BLaER1 treated with 17β-estradiol and CSF1 and Interleukin-3, amounts not matched to agents 10 nM and 100 nM (cell line): ENCODE measurements around the gene ATF6.

ENCODE experiments used
- H3K27ac ChIP-seq, 11 experiments: shearing (Covaris generic); formaldehyde crosslinking; 2 replicates each; pipeline ENCODE4 v1.8.1; 2022
- H3K27me3 ChIP-seq, 11 experiments: shearing (Covaris generic); formaldehyde crosslinking; 2 replicates each; pipeline ENCODE4 v1.8.1; 2022
- H3K36me3 ChIP-seq, 11 experiments: shearing (Covaris generic); formaldehyde crosslinking; 2 replicates each; pipeline ENCODE4 v1.8.1; 2022
- H3K4me1 ChIP-seq, 10 experiments: shearing (Covaris generic); formaldehyde crosslinking; 2 replicates each; pipeline ENCODE4 v1.8.1; 2022
- H3K4me2 ChIP-seq, 11 experiments: shearing (Covaris generic); formaldehyde crosslinking; 2 replicates each; pipeline ENCODE4 v1.8.1; 2022
- H3K4me3 ChIP-seq, 10 experiments: shearing (Covaris generic); formaldehyde crosslinking; 2 replicates each; pipeline ENCODE4 v1.8.1; 2022
- H3K9ac ChIP-seq, 11 experiments: shearing (Covaris generic); formaldehyde crosslinking; 2 replicates each; pipeline ENCODE4 v1.8.1; 2022
- H3K9me3 ChIP-seq, 11 experiments: shearing (Covaris generic); formaldehyde crosslinking; replicated peaks in 1 of 11; 2 replicates each; pipeline ENCODE4 v1.8.1; 2022
- H4K20me1 ChIP-seq, 11 experiments: shearing (Covaris generic); formaldehyde crosslinking; 2 replicates each; pipeline ENCODE4 v1.8.1; 2022
- Cebpa-rat ChIP-seq, 11 experiments: shearing (Covaris generic); IDR thresholded peaks; 2 replicates each; pipeline ENCODE4 v1.8.1; 2022

The ATF6 gene

DNA sequence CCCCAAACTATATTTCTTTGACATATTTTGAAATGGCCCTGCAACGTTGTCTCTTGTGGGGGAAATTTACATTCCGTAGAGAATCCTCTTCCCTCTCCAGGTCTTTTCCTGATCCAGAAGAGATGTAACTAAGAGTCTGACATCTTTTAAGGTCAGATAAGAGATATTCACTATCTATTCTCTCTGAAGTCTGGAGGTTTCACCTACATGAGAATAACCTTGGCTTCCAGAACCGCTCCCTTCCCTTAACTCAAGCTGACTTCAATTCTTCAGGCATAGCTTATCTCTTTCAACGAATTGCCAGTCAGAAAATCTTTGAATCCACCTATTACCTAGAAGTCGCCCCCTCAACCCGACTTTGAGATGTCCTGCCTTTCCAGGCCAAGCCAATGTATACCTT, 34.9 kb upstream of the ATF6 start:
- H3K4me3 ChIP-seq = no peak overlapping the region
- H3K4me2 ChIP-seq = no peak overlapping the region
- peaks cover 11 to 24% (median 13%) of the 10 kb centered on the region in 10 experiments; a peak in 19 of 20 replicates for H3K4me1 ChIP-seq
- TF ChIP-seq Cebpa-rat (IDR thresholded peaks at IDR 0.05) = no peak
- no peaks in the 10 kb centered on the region for H3K36me3 ChIP-seq
- peaks cover 0 to 22% (median 0%) of the 10 kb centered on the region in 11 experiments; a peak in 4 of 22 replicates for H4K20me1 ChIP-seq
- H3K27ac ChIP-seq = no peak overlapping the region
- H3K9ac ChIP-seq = no peak overlapping the region
- H3K9me3 ChIP-seq = no peaks in the 10 kb centered on the region
- peaks cover 0 to 100% (median 0%) of the 10 kb centered on the region in 11 experiments; a peak in 11 of 22 replicates for H3K27me3 ChIP-seq

DNA sequence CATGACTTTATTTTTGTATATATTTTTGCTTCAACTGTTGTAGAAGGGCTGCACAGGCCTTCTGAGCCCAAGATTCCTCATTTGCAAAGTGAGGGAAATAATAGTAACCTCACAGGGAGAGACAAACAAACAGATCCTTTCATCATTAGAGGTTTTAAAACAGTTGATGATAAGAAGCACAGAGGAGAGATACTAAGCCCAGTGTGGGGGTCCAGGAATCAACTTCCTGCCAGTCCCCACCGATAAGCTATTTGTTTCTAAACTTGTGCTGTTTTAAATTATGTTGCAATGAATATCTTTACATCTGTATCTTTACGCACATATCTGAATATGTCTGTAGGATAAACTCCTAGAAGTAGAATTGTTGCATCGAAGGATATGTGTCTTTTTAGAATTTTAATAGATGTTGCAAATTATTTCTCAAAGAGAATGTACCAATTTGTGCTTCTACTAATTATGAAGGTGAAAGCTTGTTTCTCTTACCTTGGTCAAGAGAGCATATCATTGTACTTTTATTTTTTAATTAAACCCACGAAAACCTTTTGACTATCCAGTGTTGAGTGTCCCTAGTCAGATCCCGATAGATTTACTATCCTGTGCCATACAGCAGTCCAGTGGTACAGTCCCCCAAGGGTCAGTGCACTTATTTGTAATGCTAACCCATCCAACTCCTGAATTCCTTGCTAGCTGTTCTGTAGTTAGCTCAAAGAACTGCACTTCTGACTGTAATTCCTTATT, 34.0 kb upstream of the ATF6 start:
- Histone ChIP-seq H3K4me1 (peaks cover 5 to 17% (median 9%) of the 10 kb centered on the region in 10 experiments; a peak in 19 of 20 replicates), H4K20me1 (peaks cover 0 to 15% (median 0%) of the 10 kb centered on the region in 11 experiments; a peak in 4 of 22 replicates), H3K9ac (no peak overlapping the region), H3K27me3 (peaks cover 0 to 100% (median 0%) of the 10 kb centered on the region in 11 experiments; a peak in 11 of 22 replicates), H3K36me3 (no peaks in the 10 kb centered on the region), H3K4me3 (no peak overlapping the region), H3K27ac (no peak overlapping the region), H3K4me2 (no peak overlapping the region), H3K9me3 (no peaks in the 10 kb centered on the region)
- TF ChIP-seq Cebpa-rat (IDR thresholded peaks at IDR 0.05) = no peak

DNA sequence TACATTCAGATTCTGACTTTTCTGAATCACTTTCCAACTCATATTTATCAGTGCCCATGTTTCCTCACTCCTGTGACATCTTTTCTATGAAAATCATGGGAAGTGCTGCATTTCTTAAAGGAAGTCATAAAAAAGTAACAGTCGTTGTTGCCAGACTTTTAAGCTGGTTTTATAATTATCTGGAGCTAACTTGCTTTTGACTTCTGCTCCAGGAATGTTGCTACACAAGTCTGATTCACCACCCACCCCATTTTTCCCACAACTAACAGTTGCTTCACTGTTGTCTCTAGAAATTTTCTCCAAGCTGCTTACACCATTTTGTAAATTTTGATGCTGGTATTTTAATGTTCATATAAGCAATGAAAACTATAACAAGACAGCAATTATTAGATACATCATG, 32.6 kb upstream of the ATF6 start:
- Histone ChIP-seq H3K27me3 (peaks cover 0 to 99% (median 0%) of the 10 kb centered on the region in 11 experiments; a peak in 10 of 22 replicates), H3K36me3 (no peaks in the 10 kb centered on the region), H3K9me3 (no peaks in the 10 kb centered on the region), H4K20me1 (peaks cover 0 to 4% (median 0%) of the 10 kb centered on the region in 11 experiments; a peak in 2 of 22 replicates), H3K4me1 (peaks cover 0 to 16% (median 2%) of the 10 kb centered on the region in 10 experiments; a peak in 9 of 20 replicates), H3K4me3 (no peak overlapping the region), H3K9ac (no peak overlapping the region), H3K4me2 (no peak overlapping the region), H3K27ac (no peak overlapping the region)
- no peak for TF ChIP-seq Cebpa-rat (IDR thresholded peaks at IDR 0.05)

DNA sequence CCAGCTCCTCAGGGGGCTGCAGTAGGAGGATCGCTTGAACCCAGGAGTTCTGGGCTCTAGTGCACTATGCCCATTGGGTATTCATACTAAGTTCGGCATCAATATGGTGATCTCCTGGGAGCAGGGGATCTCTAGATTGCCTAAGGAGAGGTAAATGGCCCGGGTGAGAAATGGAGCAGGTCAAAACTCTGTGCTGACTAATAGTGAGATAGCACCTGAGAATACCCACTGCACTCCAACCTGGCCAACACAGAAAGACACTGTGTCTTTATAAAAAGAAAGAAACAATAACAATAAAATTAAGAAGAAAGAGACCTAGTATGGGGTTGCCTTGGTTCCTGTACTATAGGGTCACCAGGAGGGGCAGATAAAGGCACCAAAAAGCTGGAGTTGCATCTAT, 30.3 kb upstream of the ATF6 start:
- Histone ChIP-seq H3K9ac (no peak overlapping the region), H3K4me2 (no peak overlapping the region), H4K20me1 (no peaks in the 10 kb centered on the region), H3K4me1 (peaks cover 19 to 28% (median 25%) of the 10 kb centered on the region in 10 experiments), H3K4me3 (no peak overlapping the region), H3K27me3 (peaks cover 0 to 75% (median 0%) of the 10 kb centered on the region in 11 experiments; a peak in 7 of 22 replicates), H3K9me3 (no peaks in the 10 kb centered on the region), H3K36me3 (no peaks in the 10 kb centered on the region), H3K27ac (no peak overlapping the region)
- no peak for TF ChIP-seq Cebpa-rat (IDR thresholded peaks at IDR 0.05)

DNA sequence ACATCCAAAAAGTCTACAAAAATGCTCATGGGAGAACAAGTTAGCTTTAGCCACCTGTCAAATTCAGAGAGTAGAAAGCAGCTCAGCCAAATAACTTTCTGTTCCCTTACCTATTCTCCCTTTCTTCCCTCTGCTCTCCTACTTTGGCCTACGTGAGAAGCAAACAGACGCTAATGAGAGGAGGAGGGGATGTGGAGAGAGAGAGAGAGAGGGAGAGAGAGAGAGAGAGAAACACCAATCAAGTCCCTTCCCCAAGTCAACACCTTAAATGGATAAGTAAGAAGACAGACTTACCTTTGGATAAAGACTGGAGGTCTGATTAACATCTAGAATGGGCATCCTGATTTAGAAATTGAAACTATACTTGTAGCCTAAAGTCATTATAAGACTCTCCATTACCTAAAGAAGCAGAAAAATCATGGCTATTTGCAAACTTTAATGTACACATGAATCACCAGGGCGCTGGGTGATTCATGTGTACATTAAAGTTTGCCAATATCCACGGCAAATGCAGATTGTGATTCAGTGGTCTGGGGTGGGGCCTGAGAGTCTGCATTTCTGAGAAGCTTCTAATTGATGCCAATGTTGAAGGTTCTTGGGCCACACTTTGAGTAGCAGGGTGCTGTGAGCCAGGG, 29.7 kb upstream of the ATF6 start:
- Histone ChIP-seq H4K20me1 (no peaks in the 10 kb centered on the region), H3K27ac (no peak overlapping the region), H3K4me2 (no peak overlapping the region), H3K4me3 (no peak overlapping the region), H3K9ac (no peak overlapping the region), H3K9me3 (no peaks in the 10 kb centered on the region), H3K27me3 (peaks cover 0 to 69% (median 0%) of the 10 kb centered on the region in 11 experiments; a peak in 7 of 22 replicates), H3K4me1 (peaks cover 26 to 35% (median 31%) of the 10 kb centered on the region in 10 experiments), H3K36me3 (no peaks in the 10 kb centered on the region)
- no peak for TF ChIP-seq Cebpa-rat (IDR thresholded peaks at IDR 0.05)

DNA sequence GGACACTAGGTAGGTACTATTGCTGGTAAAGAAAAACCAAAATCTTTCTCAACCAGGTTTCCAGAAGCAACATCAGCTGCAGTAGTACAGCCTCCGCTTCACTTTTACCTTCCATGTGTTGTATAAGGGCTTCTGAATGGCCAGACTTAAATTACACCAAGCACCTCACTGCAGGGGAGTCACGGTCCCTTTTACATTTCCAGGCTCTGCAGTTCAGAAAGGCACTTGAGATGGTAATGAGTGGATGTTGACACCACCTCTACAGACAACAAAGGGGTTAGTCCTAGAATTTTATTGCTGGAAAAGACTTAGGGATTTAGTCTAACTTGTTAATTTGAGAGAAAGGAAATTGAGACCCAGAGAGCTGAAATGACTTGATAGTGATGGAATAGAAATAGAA, 28.5 kb upstream of the ATF6 start:
- H4K20me1 ChIP-seq = no peaks in the 10 kb centered on the region
- H3K27me3 ChIP-seq = peaks cover 0 to 58% (median 0%) of the 10 kb centered on the region in 11 experiments; a peak in 7 of 22 replicates
- no peaks in the 10 kb centered on the region for H3K36me3 ChIP-seq
- no peak overlapping the region for H3K4me2 ChIP-seq
- peaks cover 26 to 37% (median 31%) of the 10 kb centered on the region in 10 experiments for H3K4me1 ChIP-seq
- no peak overlapping the region for H3K9ac ChIP-seq
- no peak for TF ChIP-seq Cebpa-rat (IDR thresholded peaks at IDR 0.05)
- H3K4me3 ChIP-seq = no peak overlapping the region
- H3K9me3 ChIP-seq = no peaks in the 10 kb centered on the region
- H3K27ac ChIP-seq = no peak overlapping the region

DNA sequence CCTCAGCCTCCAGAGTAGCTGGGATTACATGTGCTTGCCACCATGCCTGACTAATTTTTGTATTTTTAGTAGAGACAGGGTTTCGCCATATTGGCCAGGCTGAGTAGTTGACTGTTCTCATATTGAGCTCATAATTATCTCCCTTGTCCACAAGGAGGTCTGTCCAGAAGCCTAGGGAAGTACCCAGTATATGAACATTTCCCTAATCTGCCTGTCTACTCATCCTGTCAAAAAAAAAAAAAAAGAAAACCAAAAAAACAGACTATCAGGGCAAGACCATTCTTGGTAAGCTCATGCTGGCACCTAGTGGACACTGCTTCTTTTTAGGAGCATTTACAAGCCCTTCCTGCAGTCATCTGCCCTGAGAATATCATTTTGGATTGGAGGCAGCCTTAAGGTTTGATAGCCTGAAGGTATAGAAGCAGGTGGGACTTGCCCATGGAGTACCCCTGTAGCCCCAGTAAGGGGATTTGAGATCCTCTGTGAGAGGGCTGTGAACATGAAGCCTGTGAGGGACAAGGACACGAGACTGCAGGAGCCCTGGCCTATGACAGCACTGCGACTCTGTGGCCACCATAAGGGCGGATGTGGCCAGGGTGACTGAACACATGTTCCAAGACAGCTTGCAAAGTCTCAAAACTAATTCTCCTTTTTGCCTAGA, 27.4 kb upstream of the ATF6 start:
- H3K4me3 ChIP-seq = no peak overlapping the region
- H3K27me3 ChIP-seq = peaks cover 0 to 46% (median 0%) of the 10 kb centered on the region in 11 experiments; a peak in 7 of 22 replicates
- H4K20me1 ChIP-seq = no peaks in the 10 kb centered on the region
- H3K9me3 ChIP-seq = no peaks in the 10 kb centered on the region
- TF ChIP-seq Cebpa-rat (IDR thresholded peaks at IDR 0.05) = no peak
- peak overlapping the region; percentile 13 to 89 (median 80); a peak in 17 of 22 replicates for H3K4me2 ChIP-seq
- H3K27ac ChIP-seq = peak overlapping the region in 6 of 11 experiments; percentile 4 to 59 (median 14); a peak in 7 of 22 replicates
- no peaks in the 10 kb centered on the region for H3K36me3 ChIP-seq
- H3K9ac ChIP-seq = peak overlapping the region in 1 of 11 experiments; percentile 32; a peak in 1 of 22 replicates
- peaks cover 26 to 44% (median 33%) of the 10 kb centered on the region in 10 experiments for H3K4me1 ChIP-seq

DNA sequence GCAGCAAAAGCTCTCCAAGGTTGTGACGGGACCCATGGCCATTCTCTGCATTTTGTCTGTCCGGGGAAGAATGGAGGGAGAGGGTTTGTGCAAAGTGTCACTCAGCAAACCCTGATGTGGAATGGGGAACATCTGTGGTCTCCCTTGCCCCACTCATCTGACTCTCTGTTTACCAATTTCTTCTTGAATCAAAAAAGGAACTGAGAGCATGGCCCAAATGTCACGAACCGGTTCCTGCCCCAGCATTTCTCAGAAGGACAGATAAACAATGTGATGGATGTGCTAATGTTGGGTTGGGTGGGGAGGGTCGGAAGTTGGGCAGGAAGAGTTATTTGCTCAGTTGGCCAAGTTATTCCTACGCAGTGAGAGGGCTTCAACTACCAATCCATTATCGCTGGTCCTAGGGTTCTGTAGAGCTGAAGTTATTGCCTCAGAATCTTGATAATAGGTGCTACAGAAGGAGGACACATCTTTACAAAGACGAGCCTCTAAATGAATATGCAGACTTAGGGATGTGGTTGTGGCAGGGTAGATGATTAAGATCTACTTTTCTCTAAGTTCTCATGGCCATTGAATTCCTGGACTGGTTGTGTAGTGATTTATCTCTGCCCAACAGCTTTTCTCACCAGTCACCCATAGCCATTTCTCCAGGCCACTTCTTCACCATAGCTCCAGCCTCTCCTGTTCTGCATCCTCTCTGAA, 26.1 kb upstream of the ATF6 start:
- peak overlapping the region; percentile 67 to 89 (median 80) for H3K4me2 ChIP-seq
- peak overlapping the region in 10 of 11 experiments; percentile 13 to 61 (median 48); a peak in 16 of 22 replicates for H3K27ac ChIP-seq
- peak overlapping the region in 5 of 11 experiments; percentile 1 to 32 (median 7); a peak in 8 of 22 replicates for H3K9ac ChIP-seq

More for the DNA sequence above, 26.1 kb upstream of the ATF6 start:
- H3K4me3 ChIP-seq = no peak overlapping the region
- peaks cover 26 to 55% (median 37%) of the 10 kb centered on the region in 10 experiments for H3K4me1 ChIP-seq
- H3K9me3 ChIP-seq = no peaks in the 10 kb centered on the region
- no peaks in the 10 kb centered on the region for H4K20me1 ChIP-seq
- TF ChIP-seq Cebpa-rat (IDR thresholded peaks at IDR 0.05) = no peak
- H3K36me3 ChIP-seq = no peaks in the 10 kb centered on the region
- H3K27me3 ChIP-seq = peaks cover 0 to 34% (median 0%) of the 10 kb centered on the region in 11 experiments; a peak in 7 of 22 replicates
